Diencephalon (tissue), 1 donor: Measurements from ENCODE around the gene TMBIM1. TPM values are rescaled to one million over a fixed set of nuclear protein-coding genes. Genes with fewer than 3 reads are reported as not detected.

Experiments used
- small RNA-seq: library from RNA; depleted of rRNA; stranded (forward); fragments of <200 nt; gene quantifications from one replicate; pipeline ENCODE3, GENCODE V24; 2014
- total RNA-seq: library from RNA; depleted of rRNA; stranded (reverse); fragments of >200 nt; gene quantifications from one replicate; pipeline ENCODE4 v1.2.3, GENCODE V29; 2014

The TMBIM1 gene, protein sequence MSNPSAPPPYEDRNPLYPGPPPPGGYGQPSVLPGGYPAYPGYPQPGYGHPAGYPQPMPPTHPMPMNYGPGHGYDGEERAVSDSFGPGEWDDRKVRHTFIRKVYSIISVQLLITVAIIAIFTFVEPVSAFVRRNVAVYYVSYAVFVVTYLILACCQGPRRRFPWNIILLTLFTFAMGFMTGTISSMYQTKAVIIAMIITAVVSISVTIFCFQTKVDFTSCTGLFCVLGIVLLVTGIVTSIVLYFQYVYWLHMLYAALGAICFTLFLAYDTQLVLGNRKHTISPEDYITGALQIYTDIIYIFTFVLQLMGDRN
- total RNA-seq = 15.7 TPM

DNA sequence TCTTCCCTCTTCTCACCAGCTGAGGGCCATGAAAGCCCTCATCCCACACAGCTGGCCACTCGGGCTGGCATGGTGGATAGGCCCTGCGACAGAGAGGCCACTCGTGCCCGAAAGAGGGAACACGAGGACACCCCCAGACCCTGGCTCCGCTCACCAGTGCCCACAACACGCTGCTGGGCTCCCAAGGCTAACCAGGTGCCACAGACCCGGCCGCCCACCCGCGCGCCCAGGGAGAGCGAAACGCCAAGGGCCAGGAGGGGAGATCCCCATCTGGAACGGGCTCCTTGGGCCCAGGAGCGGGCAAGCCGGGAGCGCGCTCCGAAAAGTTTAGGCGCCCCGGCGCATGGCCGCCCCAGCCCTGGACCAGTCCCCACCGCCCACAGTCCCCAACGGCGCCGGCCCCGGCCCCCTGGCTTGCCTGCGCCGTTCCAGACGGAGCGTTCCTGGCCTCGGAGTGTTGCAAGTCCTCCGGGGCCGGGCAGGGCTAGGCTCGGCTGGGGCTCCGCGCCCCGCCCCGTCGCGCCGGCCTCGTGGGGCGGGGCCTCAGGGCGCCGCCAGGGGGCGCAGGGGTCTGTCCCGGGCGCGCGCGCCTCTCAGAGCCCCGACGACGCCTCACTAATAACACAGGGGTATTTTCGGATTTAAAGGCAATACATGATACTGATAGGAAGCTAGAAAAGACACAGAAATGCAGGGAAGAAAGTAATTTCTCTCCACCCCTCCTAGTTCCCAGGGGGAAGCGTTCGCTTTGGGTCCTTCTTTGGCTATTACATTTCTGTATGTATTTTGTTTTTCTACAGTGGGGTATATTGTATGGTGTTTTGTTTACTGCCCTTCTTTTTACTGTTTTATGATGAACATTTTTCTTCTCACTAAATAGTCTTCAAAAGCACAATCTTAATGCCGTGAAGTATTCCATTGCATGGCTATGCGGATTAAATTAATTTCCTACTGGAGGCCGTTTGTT, at the start of gene TMBIM1:
TMBIM1 (minus strand) TSS at position 456 of the 967 bp plus-strand sequence. CDS start 10,362 bp downstream, outside the sequence.

DNA sequence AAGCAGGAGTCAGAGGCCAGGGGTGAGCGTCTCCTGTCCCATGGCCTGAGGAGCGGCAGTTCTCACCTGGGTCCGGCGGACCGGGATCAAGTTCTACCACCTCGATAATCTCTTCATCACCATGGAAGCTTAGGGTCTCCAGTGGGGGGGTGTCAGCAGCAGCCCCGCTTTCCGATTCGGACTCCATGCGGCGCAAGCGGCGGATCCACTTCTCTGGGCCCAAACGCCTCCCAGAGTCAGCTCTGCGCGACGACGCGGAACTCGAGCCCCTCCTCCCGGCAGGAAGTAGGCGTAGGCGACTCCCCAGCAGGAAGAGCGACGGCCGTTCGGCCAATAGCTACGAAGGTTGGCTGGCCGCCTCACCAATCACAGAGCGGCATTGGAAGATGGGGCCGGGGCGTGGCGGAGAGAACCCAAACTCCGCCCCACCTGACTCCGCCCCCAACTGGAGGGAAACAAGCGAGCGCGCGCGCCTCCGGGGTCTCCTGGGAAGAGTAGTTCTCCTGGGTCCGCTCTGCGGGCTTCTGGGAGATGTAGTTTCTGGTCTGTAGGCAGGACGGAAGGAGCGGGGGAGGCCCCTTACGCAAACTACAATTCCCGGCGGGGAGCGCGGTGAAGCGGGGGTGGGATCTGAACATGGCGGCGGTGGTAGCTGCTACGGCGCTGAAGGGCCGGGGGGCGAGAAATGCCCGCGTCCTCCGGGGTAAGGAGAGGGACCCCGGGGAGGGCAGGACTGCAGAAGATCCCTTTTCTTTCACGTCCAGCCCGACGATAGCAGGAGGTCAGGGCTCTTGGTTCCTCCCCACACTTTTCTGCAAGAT, 22.2 kb downstream of the TMBIM1 start, which contains the start of the genes AAMP and PNKD:
AAMP (minus strand) TSS at position 238 of the 821 bp plus-strand sequence; CDS start at position 187, 51 bp downstream.
PNKD (plus strand) TSS at position 620 of the 821 bp plus-strand sequence; CDS start at position 637, 17 bp downstream.

DNA sequence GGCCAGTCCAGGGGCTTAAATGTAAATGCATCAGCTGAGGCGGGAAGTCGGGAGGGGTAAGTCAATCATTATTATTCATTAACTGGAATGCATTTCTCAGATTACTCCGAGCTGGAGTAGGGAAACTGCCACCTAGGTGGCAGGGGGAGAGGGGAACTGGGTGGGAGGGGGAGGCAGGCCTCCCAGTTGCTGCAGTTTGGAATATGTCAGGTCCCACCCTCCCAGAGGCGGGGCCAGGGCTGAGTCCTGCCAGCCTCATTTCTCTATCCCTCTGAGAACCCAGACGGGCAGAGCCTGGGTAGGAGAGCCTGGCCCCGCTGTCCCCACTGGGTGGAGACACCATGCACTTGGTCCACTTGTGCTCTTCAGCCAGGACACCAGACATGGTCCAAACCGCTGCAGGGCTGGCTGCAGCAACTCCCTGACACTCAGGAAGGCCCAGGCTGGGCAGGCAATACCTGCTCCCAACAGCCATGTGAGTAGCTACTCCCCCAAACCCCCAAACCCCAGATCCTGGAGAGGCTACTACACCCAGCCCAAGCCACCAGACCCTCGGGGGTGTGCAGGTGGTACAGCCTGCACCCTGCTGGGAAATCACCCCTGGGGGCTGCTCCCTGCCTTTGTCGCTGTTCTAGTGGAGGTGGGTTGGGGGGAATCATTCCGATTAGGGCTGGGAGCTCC, 31.4 kb downstream of the TMBIM1 start, which contains the start of gene GPBAR1:
GPBAR1 (plus strand) TSS at position 274 of the 681 bp plus-strand sequence. CDS start 1,710 bp downstream, outside the sequence.

Small RNA genes lying within 50 kb of the gene (small RNA-seq; reads per million reads assigned to genes)
- gene MIR6810 = not detected

Other genes with a start within 250 kb of the TMBIM1 start
- gene RUFY4, start 223.2 kb downstream of the TMBIM1 start, total RNA-seq = 0.23 TPM
- 0.23 TPM for gene CXCR2, start 166.5 kb downstream of the TMBIM1 start, total RNA-seq
- gene CXCR1, start 125.5 kb downstream of the TMBIM1 start, total RNA-seq = not detected
- 164 TPM for gene ARPC2, start 75.3 kb downstream of the TMBIM1 start, total RNA-seq
- gene GPBAR1, start 31.5 kb downstream of the TMBIM1 start, total RNA-seq = not detected
- gene AAMP, start 22.4 kb downstream of the TMBIM1 start, total RNA-seq = 95.5 TPM
- 20.3 TPM for gene PNKD, start 22.0 kb downstream of the TMBIM1 start, total RNA-seq
- gene CATIP, start 64.4 kb upstream of the TMBIM1 start, total RNA-seq = 3.0 TPM
- gene SLC11A1, start 89.8 kb upstream of the TMBIM1 start, total RNA-seq = 3.5 TPM
- 18.7 TPM for gene CTDSP1, start 107.4 kb upstream of the TMBIM1 start, total RNA-seq
- not detected for gene VIL1, start 126.6 kb upstream of the TMBIM1 start, total RNA-seq